ENCODE results near the gene KIF26B.
A peak's percentile ranks its signal among the peaks of the same experiment; 100 is the strongest.

Gene KIF26B

GRCh38 chr1:245260110-245260882 is 105.5 kb downstream of the KIF26B start:
- no peak overlapping the region for H3K4me3 ChIP-seq (ENCODE audit: low read depth, low read length)
- no peak for DNase-seq (ENCODE audit: low read depth)

GRCh38 chr1:245260883-245261282 is 106.1 kb downstream of the KIF26B start:
- H3K4me3 ChIP-seq (ENCODE audit: low read depth, low read length) = no peak overlapping the region
- DNase-seq (ENCODE audit: low read depth) = no peak

GRCh38 chr1:245261786-245262185 is 107.0 kb downstream of the KIF26B start:
- DNase-seq (ENCODE audit: low read depth) = no peak
- no peak overlapping the region for H3K4me3 ChIP-seq (ENCODE audit: low read depth, low read length)

- H3K4me3 ChIP-seq (ENCODE audit: low read depth, low read length) = no peak overlapping the region
- peak; percentile 6 for DNase-seq (ENCODE audit: low read depth)
Measured at GRCh38 chr1:245263529-245264095, 108.8 kb downstream of the KIF26B start.

GRCh38 chr1:245264226-245264625 is 109.4 kb downstream of the KIF26B start:
- H3K4me3 ChIP-seq (ENCODE audit: low read depth, low read length) = no peak overlapping the region
- no peak for DNase-seq (ENCODE audit: low read depth)

GRCh38 chr1:245266105-245266504 is 111.3 kb downstream of the KIF26B start:
- DNase-seq (ENCODE audit: low read depth) = no peak

GRCh38 chr1:245270063-245270462 is 115.3 kb downstream of the KIF26B start:
- no peak for DNase-seq (ENCODE audit: low read depth)

More at GRCh38 chr1:245266105-245266504, 111.3 kb downstream of the KIF26B start:
- H3K4me3 ChIP-seq (ENCODE audit: low read depth, low read length) = no peak overlapping the region

GRCh38 chr1:245270972-245271371 is 116.2 kb downstream of the KIF26B start:
- DNase-seq (ENCODE audit: low read depth) = no peak

More at GRCh38 chr1:245270063-245270462, 115.3 kb downstream of the KIF26B start:
- no peak overlapping the region for H3K4me3 ChIP-seq (ENCODE audit: low read depth, low read length)

GRCh38 chr1:245272676-245273075 is 117.9 kb downstream of the KIF26B start:
- DNase-seq (ENCODE audit: low read depth) = no peak

More at GRCh38 chr1:245270972-245271371, 116.2 kb downstream of the KIF26B start:
- H3K4me3 ChIP-seq (ENCODE audit: low read depth, low read length) = no peak overlapping the region

GRCh38 chr1:245276445-245276844 is 121.7 kb downstream of the KIF26B start:
- DNase-seq (ENCODE audit: low read depth) = no peak
- H3K4me3 ChIP-seq (ENCODE audit: low read depth, low read length) = no peak overlapping the region

More at GRCh38 chr1:245272676-245273075, 117.9 kb downstream of the KIF26B start:
- no peak overlapping the region for H3K4me3 ChIP-seq (ENCODE audit: low read depth, low read length)

GRCh38 chr1:245277276-245277675 is 122.5 kb downstream of the KIF26B start:
- H3K4me3 ChIP-seq (ENCODE audit: low read depth, low read length) = no peak overlapping the region
- DNase-seq (ENCODE audit: low read depth) = no peak

GRCh38 chr1:245278846-245279245 is 124.1 kb downstream of the KIF26B start:
- H3K4me3 ChIP-seq (ENCODE audit: low read depth, low read length) = no peak overlapping the region
- no peak for DNase-seq (ENCODE audit: low read depth)

- no peak overlapping the region for H3K4me3 ChIP-seq (ENCODE audit: low read depth, low read length)
- DNase-seq (ENCODE audit: low read depth) = no peak
Measured at GRCh38 chr1:245279346-245279745, 124.6 kb downstream of the KIF26B start.

- no peak overlapping the region for H3K4me3 ChIP-seq (ENCODE audit: low read depth, low read length)
- no peak for DNase-seq (ENCODE audit: low read depth)
Measured at GRCh38 chr1:245283001-245283400, 128.2 kb downstream of the KIF26B start.

GRCh38 chr1:245285168-245285567 is 130.4 kb downstream of the KIF26B start:
- no peak overlapping the region for H3K4me3 ChIP-seq (ENCODE audit: low read depth, low read length)
- no peak for DNase-seq (ENCODE audit: low read depth)

GRCh38 chr1:245288796-245289195 is 134.0 kb downstream of the KIF26B start:
- DNase-seq (ENCODE audit: low read depth) = no peak
- H3K4me3 ChIP-seq (ENCODE audit: low read depth, low read length) = no peak overlapping the region

GRCh38 chr1:245290836-245291235 is 136.1 kb downstream of the KIF26B start:
- no peak for DNase-seq (ENCODE audit: low read depth)

GRCh38 chr1:245291351-245291750 is 136.6 kb downstream of the KIF26B start:
- DNase-seq (ENCODE audit: low read depth) = no peak
- no peak overlapping the region for H3K4me3 ChIP-seq (ENCODE audit: low read depth, low read length)

More at GRCh38 chr1:245290836-245291235, 136.1 kb downstream of the KIF26B start:
- H3K4me3 ChIP-seq (ENCODE audit: low read depth, low read length) = no peak overlapping the region

- H3K4me3 ChIP-seq (ENCODE audit: low read depth, low read length) = no peak overlapping the region
- DNase-seq (ENCODE audit: low read depth) = no peak
Measured at GRCh38 chr1:245292141-245292540, 137.4 kb downstream of the KIF26B start.

- no peak for DNase-seq (ENCODE audit: low read depth)
- no peak overlapping the region for H3K4me3 ChIP-seq (ENCODE audit: low read depth, low read length)
Measured at GRCh38 chr1:245292553-245292952, 137.8 kb downstream of the KIF26B start.

- DNase-seq (ENCODE audit: low read depth) = no peak
- H3K4me3 ChIP-seq (ENCODE audit: low read depth, low read length) = no peak overlapping the region
Measured at GRCh38 chr1:245294020-245294419, 139.2 kb downstream of the KIF26B start.
